H1 (cell line): Measurements from ENCODE around the gene RBM45. TPM values are rescaled to one million over a fixed set of nuclear protein-coding genes. Genes with fewer than 3 reads are reported as not detected.

ENCODE experiments used
- CTCF ChIA-PET: fragments of 300-600 bp; sonication (Branson Sonifier 250); formaldehyde crosslinking; loops from one replicate; lab custom pipeline; 2021; ENCODE audit not compliant: partially characterized antibody; lab: Charles Lee
- POLR2A ChIA-PET: fragments of 300-600 bp; sonication (Branson Sonifier 250); formaldehyde crosslinking; loops from one replicate; lab custom pipeline; 2021; ENCODE audit warnings: inconsistent platforms; ENCODE audit not compliant: partially characterized antibody; lab: Charles Lee
- DNase-seq, 2 experiments: peaks; one replicate each; pipeline versions ENCODE4 v3.0.0 to v3.0.0-alpha.2; 2010 to 2022; ENCODE audit warnings: low spot score in 2 of 2, low read depth in 1 of 2, mixed read lengths in 1 of 2
- FAIRE-seq: peaks from 2 replicates; lab custom pipeline; 2011; peaks lifted over from hg19 to GRCh38; lab: Jason Lieb, UNC
- H2AFZ ChIP-seq: 2 replicates; pipeline ENCODE4 v1.8.1; 2012; ENCODE audit warnings: low read length, inconsistent platforms
- H2AK5ac ChIP-seq: 2 replicates; pipeline ENCODE4 v1.6.1; 2013; ENCODE audit warnings: low read depth, low read length
- H2BK120ac ChIP-seq: replicated peaks from 2 replicates; pipeline ENCODE3; 2013; ENCODE audit warnings: low read depth, low read length, inconsistent platforms
- H2BK12ac ChIP-seq: 2 replicates; pipeline ENCODE4 v1.6.1; 2013; ENCODE audit warnings: low read depth, low read length
- H2BK15ac ChIP-seq: 2 replicates; pipeline ENCODE4 v1.6.1; 2013; ENCODE audit warnings: low read length
- H2BK20ac ChIP-seq: 2 replicates; pipeline ENCODE4 v1.6.1; 2013; ENCODE audit warnings: low read length
- H2BK5ac ChIP-seq: 2 replicates; pipeline ENCODE4 v1.6.1; 2013; ENCODE audit warnings: low read depth, low read length
- H3K14ac ChIP-seq: 2 replicates; pipeline ENCODE4 v1.6.1; 2013; ENCODE audit warnings: inconsistent platforms; ENCODE audit not compliant: insufficient read length
- H3K18ac ChIP-seq: 2 replicates; pipeline ENCODE4 v1.6.1; 2013; ENCODE audit warnings: low read length; ENCODE audit errors: extremely low read depth
- H3K23ac ChIP-seq: 2 replicates; pipeline ENCODE4 v1.6.1; 2013; ENCODE audit warnings: inconsistent platforms; ENCODE audit not compliant: insufficient read length
- H3K23me2 ChIP-seq: 2 replicates; pipeline ENCODE4 v1.6.1; 2013; ENCODE audit warnings: low read depth, low read length
- H3K27ac ChIP-seq: 2 replicates; pipeline ENCODE4 v1.6.1; 2011; ENCODE audit warnings: low read depth, low read length, inconsistent platforms
- H3K27me3 ChIP-seq, 4 experiments: replicated peaks in 1 of 4; 1 replicate in 1 of 4; 2 replicates in 3 of 4; pipeline versions ENCODE4 v1.6.1 to v1.8.1; 2011 to 2013; ENCODE audit warnings: low read length in 3 of 4, mild to moderate bottlenecking in 3 of 4, inconsistent platforms in 2 of 4, mixed read lengths in 2 of 4, moderate library complexity in 1 of 4; ENCODE audit not compliant: control insufficient read depth in 3 of 4, insufficient read depth in 3 of 4; ENCODE audit errors: extremely low read depth in 1 of 4
- H3K36me3 ChIP-seq, 4 experiments: 2 replicates each; pipeline versions ENCODE4 v1.6.1 to v1.8.1; 2011 to 2013; ENCODE audit warnings: mild to moderate bottlenecking in 4 of 4, low read length in 3 of 4, moderate library complexity in 2 of 4, control low read depth in 1 of 4, inconsistent platforms in 1 of 4; ENCODE audit not compliant: insufficient read depth in 4 of 4, control insufficient read depth in 2 of 4
- H3K4ac ChIP-seq: replicated peaks from 2 replicates; pipeline ENCODE3; 2013; ENCODE audit warnings: low read length, low read depth, mixed read lengths, inconsistent platforms; ENCODE audit not compliant: insufficient read length
- H3K4me1 ChIP-seq, 4 experiments: replicated peaks in 1 of 4; 1 replicate in 1 of 4; 2 replicates in 3 of 4; pipeline versions ENCODE4 v1.6.1 to v1.8.1; 2011 to 2013; ENCODE audit warnings: low read length in 3 of 4, inconsistent platforms in 2 of 4, mixed read lengths in 1 of 4; ENCODE audit not compliant: insufficient read depth in 4 of 4, control insufficient read depth in 3 of 4
- H3K4me2 ChIP-seq, 2 experiments: 2 replicates each; pipeline versions ENCODE4 v1.6.1 to v1.8.1; 2011 to 2013; ENCODE audit warnings: low read depth in 2 of 2, low read length in 2 of 2, control low read depth in 1 of 2, inconsistent platforms in 1 of 2, mild to moderate bottlenecking in 1 of 2; ENCODE audit not compliant: insufficient read depth in 1 of 2
- H3K4me3 ChIP-seq, 4 experiments: fragments of 200-600, 300-600 bp in 1 of 4; sonication (generic), shearing (Covaris generic), sonication (Bioruptor Twin) in 1 of 4; 2 replicates each; pipeline versions ENCODE4 v1.5.1 to v1.8.1; 2011 to 2016; ENCODE audit warnings: low read length in 4 of 4, low read depth in 3 of 4, control low read depth in 2 of 4, inconsistent platforms in 2 of 4, mild to moderate bottlenecking in 2 of 4, mixed read lengths in 1 of 4, moderate library complexity in 1 of 4; ENCODE audit not compliant: insufficient read depth in 2 of 4; ENCODE audit errors: extremely low read depth in 1 of 4
- H3K56ac ChIP-seq: replicated peaks from 2 replicates; pipeline ENCODE3; 2013; ENCODE audit warnings: low read depth, mild to moderate bottlenecking, mixed read lengths, low read length, inconsistent platforms; ENCODE audit not compliant: insufficient read length
- H3K79me1 ChIP-seq: 2 replicates; pipeline ENCODE4 v1.6.1; 2013; ENCODE audit warnings: low read depth, low read length, control low read depth
- H3K79me2 ChIP-seq, 2 experiments: 2 replicates each; pipeline versions ENCODE4 v1.6.1 to v1.8.1; 2012 to 2013; ENCODE audit warnings: low read length in 2 of 2, mild to moderate bottlenecking in 2 of 2, inconsistent platforms in 1 of 2; ENCODE audit not compliant: insufficient read depth in 2 of 2, control insufficient read depth in 1 of 2
- H3K9ac ChIP-seq, 4 experiments: replicated peaks in 1 of 4; 1 replicate in 1 of 4; 2 replicates in 3 of 4; pipeline versions ENCODE4 v1.6.1 to v1.8.1; 2011 to 2013; ENCODE audit warnings: low read depth in 3 of 4, low read length in 3 of 4, control low read depth in 2 of 4, mild to moderate bottlenecking in 2 of 4, moderate library complexity in 2 of 4, inconsistent platforms in 1 of 4; ENCODE audit errors: extremely low read depth in 1 of 4
- H3K9me3 ChIP-seq, 2 experiments: 2 replicates each; pipeline versions ENCODE4 v1.6.1 to v1.8.1; 2012 to 2013; ENCODE audit warnings: mild to moderate bottlenecking in 2 of 2, moderate library complexity in 2 of 2, control low read depth in 1 of 2, inconsistent platforms in 1 of 2, low read depth in 1 of 2, low read length in 1 of 2, mixed read lengths in 1 of 2; ENCODE audit not compliant: insufficient read depth in 2 of 2
- H4K20me1 ChIP-seq, 2 experiments: replicated peaks in 1 of 2; 2 replicates each; pipeline versions ENCODE3 to v1.8.1; 2011 to 2013; ENCODE audit warnings: inconsistent platforms in 2 of 2, low read length in 2 of 2, mild to moderate bottlenecking in 1 of 2; ENCODE audit not compliant: insufficient read depth in 2 of 2, control insufficient read depth in 1 of 2
- H4K5ac ChIP-seq: 2 replicates; pipeline ENCODE4 v1.6.1; 2013; ENCODE audit warnings: low read length, low read depth, mixed read lengths, inconsistent platforms; ENCODE audit not compliant: insufficient read length
- H4K8ac ChIP-seq: 2 replicates; pipeline ENCODE4 v1.8.0; 2013; ENCODE audit warnings: mild to moderate bottlenecking, moderate library complexity, low read length, inconsistent platforms; ENCODE audit not compliant: insufficient read depth; ENCODE audit errors: extremely low read depth
- H4K91ac ChIP-seq: replicated peaks from 2 replicates; pipeline ENCODE3; 2013; ENCODE audit warnings: low read length, mixed read lengths, inconsistent platforms; ENCODE audit not compliant: insufficient read length
- ATF3 ChIP-seq: IDR thresholded peaks from 2 replicates; pipeline ENCODE4 v1.6.1; 2011; ENCODE audit warnings: low read depth, mild to moderate bottlenecking, low read length; ENCODE audit not compliant: insufficient read depth
- CBX8 ChIP-seq: fragments of 300-800, 300-1000 bp; sonication (generic); IDR thresholded peaks from 2 replicates; pipeline ENCODE4 v1.7.1; 2016; ENCODE audit warnings: low read depth, low read length, borderline replicate concordance
- CHD2 ChIP-seq: IDR thresholded peaks from 2 replicates; pipeline ENCODE4 v1.6.1; 2012; ENCODE audit warnings: low read length, improper control_type of control experiment
- EZH2 ChIP-seq: fragments of 200-600 bp; sonication (generic); IDR thresholded peaks from 2 replicates; pipeline ENCODE4 v1.7.1; 2012; ENCODE audit warnings: low read depth, mild to moderate bottlenecking, moderate library complexity, low read length, inconsistent platforms; ENCODE audit not compliant: severe bottlenecking
- GABPA ChIP-seq: IDR thresholded peaks from 2 replicates; pipeline ENCODE4 v1.6.1; 2011; ENCODE audit warnings: mild to moderate bottlenecking, low read length, moderate library complexity, borderline replicate concordance; ENCODE audit not compliant: insufficient read depth
- HDAC6 ChIP-seq: IDR thresholded peaks from one replicate; pipeline ENCODE4 v1.7.1; 2012; ENCODE audit warnings: low read depth, mild to moderate bottlenecking, inconsistent platforms, low read length, moderate library complexity
- KDM1A ChIP-seq: fragments of 200-600, 300-600 bp; sonication (generic); IDR thresholded peaks from 2 replicates; pipeline ENCODE4 v1.7.1; 2016; ENCODE audit warnings: mild to moderate bottlenecking, low read length, borderline replicate concordance
- SIX5 ChIP-seq: IDR thresholded peaks from 2 replicates; pipeline ENCODE4 v1.6.1; 2011; ENCODE audit warnings: mild to moderate bottlenecking, low read depth, low read length
- SP1 ChIP-seq: IDR thresholded peaks from 2 replicates; pipeline ENCODE4 v1.6.1; 2011; ENCODE audit warnings: low read depth, low read length
- TBP ChIP-seq: IDR thresholded peaks from 2 replicates; pipeline ENCODE4 v1.6.1; 2011; ENCODE audit warnings: low read depth, low read length, improper control_type of control experiment
- WGBS, 2 experiments: shearing (Covaris generic) in 1 of 2; methylation state at CpG; one replicate each; pipeline versions ENCODE4 v1.1.6 to v1.1.7; 2013 to 2015; ENCODE audit warnings: low lambda C conversion rate in 2 of 2, mixed read lengths in 2 of 2, inconsistent platforms in 1 of 2, low coverage in 1 of 2, missing lambda C conversion rate in 1 of 2; ENCODE audit not compliant: insufficient replicate concordance in 2 of 2, insufficient coverage in 1 of 2, insufficient read length in 1 of 2; ENCODE audit errors: extremely low coverage in 1 of 2, missing lambda C conversion rate in 1 of 2; 5-methylcytosine and 5-hydroxymethylcytosine counted together
- polyA plus RNA-seq, 7 experiments: library from polyadenylated mRNA; depleted of rRNA in 3 of 7; stranded (reverse) in 5 of 7; unstranded in 2 of 7; fragments of >200 nt in 5 of 7; fragments of 200-250 nt in 2 of 7; gene quantifications; 1 replicate in 5 of 7; 2 replicates in 1 of 7; 4 replicates in 1 of 7; pipeline versions ENCODE4 v1.2.1 to v1.2.3, GENCODE V29; 2011 to 2013; ENCODE audit warnings: missing spikeins in 2 of 7, mixed read lengths in 2 of 7
- total RNA-seq: library from RNA; stranded (reverse); fragmentation: NEBNext Ultra II Directional; extraction: Animal tissue kit (Norgen Biotek cat#: 25700); gene quantifications from 2 replicates; pipeline ENCODE4 v1.2.1, GENCODE V29; 2021
- TF ChIP-seq, protein P1 (sequence below), 3 experiments: IDR thresholded peaks; 1 replicate in 2 of 3; 2 replicates in 1 of 3; pipeline versions ENCODE4 v1.5.1 to v1.6.1; 2011; ENCODE audit warnings: low read length in 3 of 3, mild to moderate bottlenecking in 3 of 3, inconsistent platforms in 2 of 3, low read depth in 1 of 3, moderate library complexity in 1 of 3; ENCODE audit not compliant: insufficient read depth in 1 of 3; ENCODE audit errors: control extremely low read depth in 1 of 3

The RBM45 gene
- total and polyA plus RNA-seq, 2 of the 8 experiments (the other 6 are each of a cell fraction or from before 2014, with no cell fraction given) = 4.7 to 10.4 TPM

DNA sequence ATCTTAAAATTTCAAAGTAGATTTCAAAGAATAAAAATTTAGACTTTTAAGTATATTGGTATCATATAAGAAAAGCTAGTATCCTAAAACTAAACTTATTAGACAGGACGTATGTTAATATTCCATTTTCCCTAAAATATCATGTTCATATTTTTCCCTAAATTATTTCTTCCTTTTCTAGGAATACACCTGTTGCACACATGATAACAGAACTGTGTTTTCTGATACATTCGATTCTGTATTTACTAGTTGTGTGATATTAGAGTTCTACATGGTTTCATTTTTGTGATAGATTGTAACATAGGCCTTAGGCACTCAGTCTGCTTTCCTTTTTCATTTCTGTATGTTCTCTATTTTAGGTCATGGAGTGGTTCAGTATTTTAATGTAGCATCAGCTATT lies 10.9 kb downstream of the RBM45 start:
- Histone ChIP-seq H2AFZ (no peak overlapping the region), H2AK5ac (no peak overlapping the region), H3K27ac (no peak overlapping the region), H2BK120ac (no peak overlapping the region), H3K4me1 (peaks cover 0 to 2% (median 0%) of the 10 kb centered on the region in 4 experiments; a peak in 1 of 7 replicates), H4K5ac (no peak overlapping the region), H3K9me3 (no peaks in the 10 kb centered on the region), H3K4me2 (no peak overlapping the region), H3K18ac (no peak overlapping the region), H2BK12ac (no peak overlapping the region), H3K56ac (no peak overlapping the region), H3K79me1 (no peaks in the 10 kb centered on the region), H3K23me2 (no peaks in the 10 kb centered on the region), H2BK20ac (no peak overlapping the region), H3K23ac (no peak overlapping the region), H3K27me3 (peaks cover 0 to 1% (median 0%) of the 10 kb centered on the region in 4 experiments; a peak in 1 of 7 replicates), H2BK5ac (no peak overlapping the region), H3K36me3 (peaks cover 0 to 7% (median 0%) of the 10 kb centered on the region in 4 experiments; a peak in 2 of 8 replicates), H3K4me3 (no peak overlapping the region), H4K20me1 (no peaks in the 10 kb centered on the region), H3K79me2 (no peaks in the 10 kb centered on the region), H3K14ac (no peak overlapping the region), H4K8ac (no peak overlapping the region), H3K9ac (no peak overlapping the region), H2BK15ac (no peak overlapping the region), H4K91ac (no peak overlapping the region), H3K4ac (no peak overlapping the region)
- CTCF ChIA-PET = interaction anchor here (1.2 to 2.4 kb wide), 5 partner anchors 9 to 292 kb away, joined by 3 to 9 read pairs (median 5); partner anchors contain the start of gene RBM45
- WGBS, 2 experiments = 85% methylated on average over 2 of the region's 2 CpGs; no CpG with 5 or more reads in 1 of the 2 experiments
- POLR2A ChIA-PET = interaction anchor here (1.8 kb wide), 1 partner anchor 10 kb away, joined by 6 read pairs; no protein-coding TSS in a partner anchor
- DNase-seq = no peak
- no peak for FAIRE-seq
- TF ChIP-seq ATF3 (no peak), SIX5 (no peak), TBP (no peak), KDM1A (no peak), CHD2 (no peak), HDAC6 (no peak), EZH2 (no peak), SP1 (no peak), GABPA (no peak), CBX8 (no peak)
- TF ChIP-seq, protein P1, sequence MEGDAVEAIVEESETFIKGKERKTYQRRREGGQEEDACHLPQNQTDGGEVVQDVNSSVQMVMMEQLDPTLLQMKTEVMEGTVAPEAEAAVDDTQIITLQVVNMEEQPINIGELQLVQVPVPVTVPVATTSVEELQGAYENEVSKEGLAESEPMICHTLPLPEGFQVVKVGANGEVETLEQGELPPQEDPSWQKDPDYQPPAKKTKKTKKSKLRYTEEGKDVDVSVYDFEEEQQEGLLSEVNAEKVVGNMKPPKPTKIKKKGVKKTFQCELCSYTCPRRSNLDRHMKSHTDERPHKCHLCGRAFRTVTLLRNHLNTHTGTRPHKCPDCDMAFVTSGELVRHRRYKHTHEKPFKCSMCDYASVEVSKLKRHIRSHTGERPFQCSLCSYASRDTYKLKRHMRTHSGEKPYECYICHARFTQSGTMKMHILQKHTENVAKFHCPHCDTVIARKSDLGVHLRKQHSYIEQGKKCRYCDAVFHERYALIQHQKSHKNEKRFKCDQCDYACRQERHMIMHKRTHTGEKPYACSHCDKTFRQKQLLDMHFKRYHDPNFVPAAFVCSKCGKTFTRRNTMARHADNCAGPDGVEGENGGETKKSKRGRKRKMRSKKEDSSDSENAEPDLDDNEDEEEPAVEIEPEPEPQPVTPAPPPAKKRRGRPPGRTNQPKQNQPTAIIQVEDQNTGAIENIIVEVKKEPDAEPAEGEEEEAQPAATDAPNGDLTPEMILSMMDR (IDR thresholded peaks at IDR 0.05; ENCODE audit: control extremely low read depth in 1 of 3, insufficient read depth in 1 of 3, low read depth in 1 of 3, low read length in 3 of 3) = no peak
